NCI-H2196 treated with DMSO at 0.1 percent for 48 hours (cell line): ENCODE results near the gene PCYT1A.
"Not testable (repeated sequence)": the region's sequence is repeated elsewhere in the genome, so short reads cannot be mapped to it uniquely, and the experiment has no call there.

Source experiments
- DNase-seq: peaks from one replicate; lab custom pipeline; 2025; ENCODE audit not compliant: unreplicated experiment; lab: John Stamatoyannopoulos, UW

PCYT1A gene

DNA sequence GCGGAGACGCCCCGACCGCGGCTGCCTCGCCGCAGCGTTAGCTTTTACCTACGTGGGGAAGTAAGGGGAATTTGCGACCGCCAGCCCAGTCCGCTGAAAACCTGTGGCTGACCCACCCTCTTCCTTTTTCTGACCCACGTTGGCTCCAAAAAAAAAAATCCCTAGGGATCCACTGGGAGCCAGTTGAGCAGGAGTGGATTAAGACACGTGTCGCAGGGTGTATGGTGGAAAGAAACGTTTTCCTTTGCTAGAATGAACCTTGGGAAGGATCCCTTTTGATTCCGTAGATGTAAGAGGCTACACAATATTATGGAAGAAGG is 575 bp upstream of the PCYT1A start:
- DNase-seq = no peak

DNA sequence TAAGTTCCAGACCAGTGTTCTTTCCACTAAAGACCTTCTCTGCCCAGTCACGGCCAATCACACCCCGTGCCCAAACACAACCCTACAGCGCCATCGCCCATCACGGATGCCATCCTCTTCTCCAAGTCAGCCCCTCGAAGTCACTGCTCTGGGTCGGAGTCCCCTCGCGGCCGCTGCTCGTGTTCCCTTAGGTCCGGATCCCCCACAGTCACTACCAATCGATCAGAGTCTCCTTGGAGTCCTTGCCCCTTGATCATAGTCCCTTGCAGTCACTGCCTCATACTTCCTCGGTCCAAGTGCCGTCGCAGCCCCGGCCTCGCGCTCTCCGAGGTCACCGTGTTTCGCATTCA is 461 bp downstream of the PCYT1A start:
- DNase-seq = no peak

GRCh38 chr3:196284396-196284795 is 3.1 kb downstream of the PCYT1A start:
- DNase-seq = no peak

DNA sequence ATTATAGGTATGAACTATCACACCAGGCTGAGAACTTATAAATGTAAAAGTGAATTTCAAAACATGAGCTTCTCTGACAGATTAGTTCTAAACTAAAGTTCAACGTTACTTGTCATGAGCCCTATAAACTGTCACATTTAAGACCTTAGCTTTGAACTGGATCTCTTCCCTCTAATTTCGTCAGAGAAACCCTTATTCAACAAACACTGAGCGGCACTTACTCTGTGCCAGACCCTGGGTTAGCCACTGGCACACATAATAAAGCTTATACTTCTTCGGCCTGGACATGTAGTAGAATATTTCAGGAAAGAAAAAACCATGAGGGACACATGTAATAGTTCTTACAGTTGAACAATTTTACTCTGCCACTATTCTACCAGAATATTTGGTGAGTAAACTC is 5.6 kb downstream of the PCYT1A start:
- no peak for DNase-seq

DNA sequence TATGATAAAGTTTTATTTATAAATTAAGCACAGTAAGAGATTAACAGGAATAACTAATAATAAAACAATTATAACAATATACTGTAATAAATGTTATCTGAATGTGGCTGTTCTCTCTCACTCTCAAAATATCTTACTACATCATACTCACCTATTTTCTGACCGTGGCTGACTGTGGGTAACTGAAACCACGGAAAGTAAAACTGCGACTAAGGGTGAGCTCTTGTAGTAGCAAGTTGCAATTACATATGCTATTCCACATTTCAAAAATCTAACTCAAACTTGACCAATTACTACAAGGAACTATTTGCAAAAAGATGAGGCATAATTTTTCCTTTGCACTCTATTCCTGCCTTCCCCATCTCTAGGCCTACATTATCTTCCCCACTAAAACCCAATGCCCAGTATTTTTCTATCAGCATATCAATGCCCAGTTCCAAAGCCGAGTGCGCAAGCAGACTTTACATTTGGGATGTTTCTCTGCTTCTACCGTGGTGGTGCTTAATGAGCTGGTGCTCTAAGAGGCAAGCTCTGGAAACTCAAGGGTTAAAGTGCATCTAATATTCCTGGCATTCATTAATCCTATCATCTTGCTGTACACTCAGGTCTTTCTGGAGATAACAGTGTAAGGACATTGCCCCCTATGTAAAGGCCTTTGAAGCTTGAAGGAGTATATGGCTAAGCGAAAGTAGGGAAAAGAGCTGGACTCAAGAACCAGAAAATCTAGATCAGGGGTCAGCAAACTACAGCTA is 6.7 kb downstream of the PCYT1A start:
- DNase-seq = no peak

GRCh38 chr3:196275126-196275525 is 12.4 kb downstream of the PCYT1A start:
- no peak for DNase-seq

- no peak for DNase-seq
Measured at GRCh38 chr3:196274585-196274984, 12.9 kb downstream of the PCYT1A start.

DNA sequence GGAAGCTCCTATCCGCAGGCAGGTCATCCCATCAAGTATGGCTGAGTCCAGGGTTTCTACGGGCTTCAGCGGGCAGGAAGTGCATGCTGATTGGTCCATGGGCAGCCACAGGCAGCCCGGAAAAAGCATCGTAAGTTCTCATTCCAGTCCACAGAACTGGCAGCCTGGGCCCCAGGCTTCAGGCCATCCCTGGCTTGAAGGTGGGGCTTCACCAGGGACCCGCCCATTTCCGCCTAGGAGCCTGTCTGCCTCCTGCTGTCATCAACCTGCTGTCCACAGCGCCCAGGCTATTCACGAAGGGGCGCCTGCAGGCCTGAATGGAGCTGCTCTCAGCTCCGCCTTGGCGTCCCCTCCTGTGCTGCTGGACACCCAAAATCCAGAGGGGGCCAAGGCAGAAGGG is 13.9 kb downstream of the PCYT1A start:
- no peak for DNase-seq

DNA sequence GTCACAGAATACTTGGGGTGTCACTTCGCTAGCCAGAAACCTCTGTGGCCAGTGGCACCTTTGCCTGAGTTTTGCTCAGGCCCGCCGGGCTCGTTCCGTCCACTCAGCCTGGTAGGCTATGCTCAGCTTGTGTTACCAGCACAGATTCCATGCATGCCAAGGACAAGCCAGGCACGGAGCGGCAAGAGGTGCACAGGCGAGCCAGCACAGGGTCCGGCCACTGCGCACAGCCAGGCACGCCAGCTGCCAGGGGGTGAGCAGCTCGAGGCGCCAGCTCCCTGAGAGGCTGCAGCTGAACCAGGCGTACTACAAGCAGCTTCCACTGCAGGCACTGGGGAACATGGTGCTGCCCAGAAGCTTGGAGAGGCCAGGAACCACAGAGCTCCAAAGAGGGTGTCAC is 14.7 kb downstream of the PCYT1A start:
- no peak for DNase-seq

GRCh38 chr3:196270499-196270898 is 17.0 kb downstream of the PCYT1A start:
- no peak for DNase-seq

- DNase-seq = no peak
Measured at GRCh38 chr3:196268284-196269163, 19.0 kb downstream of the PCYT1A start.

DNA sequence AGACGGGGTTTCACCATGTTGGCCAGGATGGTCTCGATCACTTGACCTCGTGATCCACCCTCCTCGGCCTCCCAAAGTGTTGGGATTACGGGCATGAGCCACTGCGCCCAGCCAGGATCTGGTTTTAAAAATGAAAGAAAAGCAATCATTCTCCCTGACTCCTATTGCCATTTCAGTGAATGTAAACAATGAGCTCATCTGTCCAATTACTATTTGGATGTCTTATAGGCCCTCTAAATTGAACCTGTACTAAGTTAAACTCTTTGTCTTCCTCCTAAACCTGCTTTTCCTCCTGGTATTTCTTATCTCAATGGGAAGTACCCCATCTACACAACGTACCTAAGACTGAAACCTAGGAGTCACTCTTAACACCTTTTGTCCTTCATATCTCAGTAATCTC is 23.7 kb downstream of the PCYT1A start:
- no peak for DNase-seq

DNA sequence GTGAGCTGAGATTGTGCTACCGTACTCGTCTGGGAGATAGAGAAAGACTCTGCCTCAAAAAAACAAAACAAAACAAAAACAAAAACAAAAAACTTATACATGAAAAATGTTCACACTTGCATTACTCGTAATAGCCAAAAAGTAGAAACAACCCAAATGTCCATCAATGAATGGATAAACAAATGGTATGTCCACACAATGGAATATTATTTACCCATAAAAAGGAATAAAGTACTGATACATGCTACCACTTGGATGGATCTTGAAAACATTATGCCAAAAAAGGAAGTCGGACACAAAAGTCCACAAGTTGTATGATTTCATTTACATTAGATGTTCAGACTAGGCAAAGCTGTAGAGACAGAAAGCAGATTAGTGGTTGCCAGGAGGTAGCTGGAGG is 26.7 kb downstream of the PCYT1A start:
- no peak for DNase-seq

DNA sequence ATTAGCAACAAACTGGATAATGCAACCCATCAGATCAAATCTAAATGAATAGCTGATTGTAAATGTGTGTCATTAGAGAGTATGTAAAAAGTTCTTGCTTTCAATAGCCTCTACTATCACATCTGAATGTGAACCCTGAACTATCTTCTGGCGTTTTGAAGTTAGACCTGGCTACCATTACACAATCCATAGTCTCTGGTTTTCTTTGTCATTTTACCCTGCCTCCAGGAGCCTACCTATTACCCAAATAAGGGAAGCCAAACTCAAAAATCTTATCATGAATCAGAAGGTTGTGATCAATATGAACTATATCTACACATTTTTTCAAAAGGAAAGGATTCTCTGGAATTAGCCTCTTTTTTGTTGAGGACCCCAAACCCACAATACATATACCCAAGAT is 31.8 kb downstream of the PCYT1A start:
- DNase-seq = no peak

GRCh38 chr3:196254376-196255283 is 32.9 kb downstream of the PCYT1A start:
- no peak for DNase-seq

DNA sequence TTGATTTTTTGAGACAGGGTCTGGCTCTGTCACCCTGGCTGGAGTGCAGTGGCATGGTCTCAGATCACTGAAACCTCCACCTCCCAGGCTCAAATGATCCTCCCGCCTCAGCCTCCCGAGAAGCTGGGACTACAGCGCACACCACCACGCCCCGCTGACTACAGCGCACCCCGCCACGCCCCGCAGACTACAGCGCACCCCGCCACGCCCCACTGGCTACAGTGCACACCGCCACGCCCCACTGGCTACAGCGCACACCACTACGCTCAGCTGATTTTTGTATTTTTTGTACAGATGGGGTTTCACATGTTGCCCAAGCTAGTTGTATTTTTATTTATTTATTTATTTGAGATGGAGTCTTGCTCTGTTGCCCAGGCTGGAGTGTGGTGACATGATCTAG is 35.6 kb downstream of the PCYT1A start:
- DNase-seq = no peak

GRCh38 chr3:196246612-196247308 is 40.8 kb downstream of the PCYT1A start:
- no peak for DNase-seq

- DNase-seq = not testable (repeated sequence)
Measured at GRCh38 chr3:196244166-196244565, 43.4 kb downstream of the PCYT1A start.

GRCh38 chr3:196241704-196242103 is 45.8 kb downstream of the PCYT1A start:
- DNase-seq = no peak

GRCh38 chr3:196240424-196240823 is 47.1 kb downstream of the PCYT1A start:
- DNase-seq = no peak
